Keratinocyte (primary cell): ENCODE measurements around the gene MIER3. TPM values are rescaled to one million over a fixed set of nuclear protein-coding genes. Genes with fewer than 3 reads are reported as not detected.
"Not testable (repeated sequence)": the region's sequence is repeated elsewhere in the genome, so short reads cannot be mapped to it uniquely, and the experiment has no call there.

Source experiments
- DNase-seq: peaks from one replicate; pipeline ENCODE4 v3.0.0-alpha.2; 2011; ENCODE audit warnings: low read depth, missing footprints, low spot score
- FAIRE-seq: peaks from 2 replicates; lab custom pipeline; 2011; peaks lifted over from hg19 to GRCh38; lab: Jason Lieb, UNC
- H2AFZ ChIP-seq: 2 replicates; pipeline ENCODE4 v1.6.0; 2012; ENCODE audit warnings: low read length, control low read depth, inconsistent platforms; ENCODE audit not compliant: control insufficient read depth
- H3K27ac ChIP-seq: 2 replicates; pipeline ENCODE4 v1.5.1; 2011; ENCODE audit warnings: low read length; ENCODE audit not compliant: control insufficient read depth, insufficient read depth
- H3K27me3 ChIP-seq: 3 replicates; pipeline ENCODE4 v1.6.0; 2011; ENCODE audit warnings: low read length; ENCODE audit not compliant: control insufficient read depth, insufficient read depth; ENCODE audit errors: extremely low read depth
- H3K36me3 ChIP-seq, 2 experiments: 2 replicates in 1 of 2; 3 replicates in 1 of 2; pipeline ENCODE4 v1.5.1; 2011; ENCODE audit warnings: low read length in 2 of 2, mild to moderate bottlenecking in 1 of 2; ENCODE audit not compliant: control insufficient read depth in 2 of 2, insufficient read depth in 2 of 2; ENCODE audit errors: extremely low read depth in 1 of 2
- H3K4me1 ChIP-seq: 3 replicates; pipeline ENCODE4 v1.5.1; 2011; ENCODE audit warnings: low read length; ENCODE audit not compliant: control insufficient read depth, insufficient read depth; ENCODE audit errors: extremely low read depth
- H3K4me2 ChIP-seq: 3 replicates; pipeline ENCODE4 v1.6.0; 2011; ENCODE audit warnings: low read depth, low read length; ENCODE audit not compliant: control insufficient read depth, insufficient read depth; ENCODE audit errors: extremely low read depth
- H3K4me3 ChIP-seq, 3 experiments: fragments of 200-600 bp in 1 of 3; sonication (generic) in 1 of 3; 2 replicates in 2 of 3; 3 replicates in 1 of 3; pipeline ENCODE4 v1.5.1; 2011 to 2016; ENCODE audit warnings: low read length in 3 of 3, mild to moderate bottlenecking in 3 of 3, control low read depth in 2 of 3, inconsistent platforms in 1 of 3, low read depth in 1 of 3, mixed read lengths in 1 of 3, mixed run types in 1 of 3, moderate library complexity in 1 of 3; ENCODE audit not compliant: control insufficient read depth in 2 of 3, insufficient read depth in 2 of 3; ENCODE audit errors: extremely low read depth in 1 of 3
- H3K79me2 ChIP-seq: 2 replicates; pipeline ENCODE4 v1.6.0; 2012; ENCODE audit warnings: low read length; ENCODE audit not compliant: control insufficient read depth, insufficient read depth
- H3K9ac ChIP-seq: 3 replicates; pipeline ENCODE4 v1.6.0; 2011; ENCODE audit warnings: low read length; ENCODE audit not compliant: control insufficient read depth, insufficient read depth; ENCODE audit errors: extremely low read depth
- H3K9me1 ChIP-seq: 3 replicates; pipeline ENCODE4 v1.6.0; 2011; ENCODE audit warnings: low read length; ENCODE audit not compliant: control insufficient read depth, insufficient read depth; ENCODE audit errors: extremely low read depth
- H3K9me3 ChIP-seq: 2 replicates; pipeline ENCODE4 v1.5.1; 2012; ENCODE audit warnings: low read depth, low read length; ENCODE audit not compliant: control insufficient read depth
- H4K20me1 ChIP-seq: 3 replicates; pipeline ENCODE4 v1.6.0; 2011; ENCODE audit warnings: low read length; ENCODE audit not compliant: control insufficient read depth, insufficient read depth; ENCODE audit errors: extremely low read depth
- EZH2 ChIP-seq: IDR thresholded peaks from one replicate; pipeline ENCODE4 v1.6.1; 2012; ENCODE audit warnings: inconsistent platforms, mild to moderate bottlenecking, low read length, moderate library complexity
- dilution Hi-C: fragments of 300-500 bp; cut with MboI; formaldehyde crosslinking; loops from one replicate; pipeline ENCODE4 v1.7.0; 2020; ENCODE audit warnings: low sequenced_read_pairs; ENCODE audit not compliant: extremely low pct_ligation_motif_present
- polyA plus RNA-seq, 5 experiments: library from polyadenylated mRNA; depleted of rRNA in 3 of 5; stranded (reverse) in 3 of 5; stranded (forward) in 1 of 5; unstranded in 1 of 5; fragments of >200 nt; gene quantifications; 1 replicate in 1 of 5; 2 replicates in 3 of 5; 3 replicates in 1 of 5; pipeline versions ENCODE4 v1.2.1 to v1.2.3, GENCODE V29; 2011 to 2012; ENCODE audit warnings: missing spikeins in 2 of 5, low read depth in 1 of 5, low replicate concordance in 1 of 5
- TF ChIP-seq, protein P1 (sequence below), 3 experiments: IDR thresholded peaks in 1 of 3; conservative IDR thresholded peaks in 1 of 3; optimal IDR thresholded peaks in 1 of 3; 2 replicates in 2 of 3; 3 replicates in 1 of 3; pipeline versions ENCODE3 to v1.5.1; 2011; ENCODE audit warnings: low read length in 3 of 3, mild to moderate bottlenecking in 3 of 3, moderate library complexity in 2 of 3, control low read depth in 1 of 3, inconsistent platforms in 1 of 3; ENCODE audit not compliant: insufficient read depth in 2 of 3; ENCODE audit errors: extremely low read depth in 1 of 3

The MIER3 gene
- polyA plus RNA-seq, 1 donor (not counting 4 experiments of a cell fraction or from before 2014, with no cell fraction given) = 13.3 TPM

DNA sequence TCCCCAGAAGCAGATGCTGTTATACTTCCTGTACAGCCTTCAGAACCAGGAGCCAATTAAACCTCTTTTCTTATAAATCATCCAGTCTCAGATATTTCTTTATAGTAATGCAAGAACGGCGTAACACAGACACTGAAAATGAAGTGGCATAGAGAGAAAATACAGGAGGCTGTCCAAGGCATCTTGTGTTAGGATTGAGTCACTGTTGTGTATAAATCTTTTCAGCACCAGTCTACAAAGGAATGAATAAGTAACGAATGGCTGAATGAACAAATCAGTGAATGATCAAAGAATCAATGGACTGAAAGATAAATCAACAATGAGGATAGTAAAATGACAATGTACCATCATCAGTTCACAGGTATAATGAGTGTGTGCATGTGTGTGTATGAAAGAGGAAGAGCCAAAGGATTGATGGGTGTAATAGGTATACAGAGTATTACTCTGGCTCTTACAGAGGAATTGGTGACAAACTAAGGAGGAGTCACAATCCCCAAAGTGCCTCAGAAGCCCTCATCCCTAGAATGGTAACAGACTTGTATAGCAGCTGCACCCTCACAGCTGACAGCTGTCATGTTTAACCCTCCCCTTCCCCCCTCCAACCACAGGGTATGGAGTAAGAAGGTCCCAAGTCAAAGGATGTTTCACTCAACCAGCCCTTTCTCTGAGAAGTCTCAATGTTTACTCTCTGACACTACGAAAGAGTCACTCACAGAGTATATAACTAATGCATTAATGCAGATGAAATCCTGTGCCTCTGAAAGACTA lies 29.8 kb upstream of the MIER3 start:
- DNase-seq = no peak
- Histone ChIP-seq H3K79me2 (no peaks in the 10 kb centered on the region), H4K20me1 (no peaks in the 10 kb centered on the region), H3K4me2 (no peak overlapping the region), H2AFZ (no peak overlapping the region), H3K9ac (no peak overlapping the region), H3K36me3 (no peaks in the 10 kb centered on the region), H3K27me3 (no peaks in the 10 kb centered on the region), H3K9me1 (no peaks in the 10 kb centered on the region), H3K27ac (no peak overlapping the region), H3K4me1 (no peaks in the 10 kb centered on the region), H3K9me3 (no peaks in the 10 kb centered on the region), H3K4me3 (no peak overlapping the region)
- dilution Hi-C loops = no loop called here
- FAIRE-seq = no peak
- no peak for TF ChIP-seq EZH2
- TF ChIP-seq, protein P1, sequence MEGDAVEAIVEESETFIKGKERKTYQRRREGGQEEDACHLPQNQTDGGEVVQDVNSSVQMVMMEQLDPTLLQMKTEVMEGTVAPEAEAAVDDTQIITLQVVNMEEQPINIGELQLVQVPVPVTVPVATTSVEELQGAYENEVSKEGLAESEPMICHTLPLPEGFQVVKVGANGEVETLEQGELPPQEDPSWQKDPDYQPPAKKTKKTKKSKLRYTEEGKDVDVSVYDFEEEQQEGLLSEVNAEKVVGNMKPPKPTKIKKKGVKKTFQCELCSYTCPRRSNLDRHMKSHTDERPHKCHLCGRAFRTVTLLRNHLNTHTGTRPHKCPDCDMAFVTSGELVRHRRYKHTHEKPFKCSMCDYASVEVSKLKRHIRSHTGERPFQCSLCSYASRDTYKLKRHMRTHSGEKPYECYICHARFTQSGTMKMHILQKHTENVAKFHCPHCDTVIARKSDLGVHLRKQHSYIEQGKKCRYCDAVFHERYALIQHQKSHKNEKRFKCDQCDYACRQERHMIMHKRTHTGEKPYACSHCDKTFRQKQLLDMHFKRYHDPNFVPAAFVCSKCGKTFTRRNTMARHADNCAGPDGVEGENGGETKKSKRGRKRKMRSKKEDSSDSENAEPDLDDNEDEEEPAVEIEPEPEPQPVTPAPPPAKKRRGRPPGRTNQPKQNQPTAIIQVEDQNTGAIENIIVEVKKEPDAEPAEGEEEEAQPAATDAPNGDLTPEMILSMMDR (optimal IDR thresholded peaks at IDR 0.05 in 1 of 3, IDR thresholded peaks at IDR 0.05 in 1 of 3, conservative IDR thresholded peaks at IDR 0.05 in 1 of 3; ENCODE audit: extremely low read depth in 1 of 3, insufficient read depth in 2 of 3, low read length in 3 of 3) = no peak

DNA sequence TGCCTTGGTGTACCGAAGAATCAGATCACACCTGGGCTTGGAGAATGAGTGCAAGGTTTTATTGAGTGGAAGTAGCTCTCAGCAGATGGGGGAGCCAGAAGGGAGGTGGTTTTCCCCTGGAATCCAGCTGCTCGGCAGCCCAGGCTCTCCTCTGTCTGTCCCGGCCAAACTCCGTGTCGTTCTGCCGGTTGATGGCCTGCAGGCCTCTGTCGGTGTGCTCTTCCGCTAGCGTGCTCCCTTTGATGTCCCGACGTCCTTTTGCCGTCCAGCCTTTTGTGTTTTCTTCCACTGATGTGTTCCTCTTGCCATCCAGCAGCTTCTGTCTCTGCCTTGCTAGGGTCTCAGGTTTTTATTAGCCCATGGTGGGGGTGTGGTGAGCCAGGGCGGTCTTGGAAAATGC lies 28.0 kb upstream of the MIER3 start:
- TF ChIP-seq, protein P1 (optimal IDR thresholded peaks at IDR 0.05 in 1 of 3, IDR thresholded peaks at IDR 0.05 in 1 of 3, conservative IDR thresholded peaks at IDR 0.05 in 1 of 3; ENCODE audit: extremely low read depth in 1 of 3, insufficient read depth in 2 of 3, low read length in 3 of 3) = no peak
- TF ChIP-seq EZH2 = no peak
- dilution Hi-C loops = no loop called here

DNA sequence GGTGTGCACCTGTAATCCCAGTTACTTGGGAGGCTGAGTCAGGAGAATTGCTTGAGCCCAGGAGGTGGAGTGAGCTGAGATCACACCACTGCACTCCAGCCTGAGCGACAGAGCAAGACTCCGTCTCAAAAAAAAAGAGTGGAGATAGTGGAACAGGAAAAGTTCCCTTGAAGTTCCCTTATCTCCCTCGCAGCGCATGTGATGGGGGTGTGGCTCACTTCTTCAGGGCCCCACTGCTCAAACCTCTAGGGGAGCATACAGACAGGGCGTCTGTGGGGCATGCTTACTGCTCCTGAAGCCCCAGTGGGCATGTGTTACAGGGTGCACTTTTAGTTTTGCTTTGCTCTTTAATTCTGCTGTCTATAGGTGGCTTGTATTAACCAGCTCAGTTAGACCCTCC lies 27.6 kb upstream of the MIER3 start:
- dilution Hi-C loops, H3K27ac ChIP-seq, FAIRE-seq, H3K27me3 ChIP-seq, H4K20me1 ChIP-seq, H3K9me1 ChIP-seq, H3K36me3 ChIP-seq, H3K4me3 ChIP-seq, H3K79me2 ChIP-seq, DNase-seq, H3K4me1 ChIP-seq, H3K9me3 ChIP-seq, H2AFZ ChIP-seq, H3K9ac ChIP-seq, H3K4me2 ChIP-seq: not testable (repeated sequence)

More for the DNA sequence above, 28.0 kb upstream of the MIER3 start:
- no peaks in the 10 kb centered on the region for H3K9me1 ChIP-seq
- no peak overlapping the region for H3K4me3 ChIP-seq
- H2AFZ ChIP-seq = no peak overlapping the region
- DNase-seq = no peak
- H3K36me3 ChIP-seq = no peaks in the 10 kb centered on the region
- no peaks in the 10 kb centered on the region for H3K27me3 ChIP-seq
- no peaks in the 10 kb centered on the region for H3K9me3 ChIP-seq
- H3K4me2 ChIP-seq = no peak overlapping the region
- H3K27ac ChIP-seq = no peak overlapping the region
- no peaks in the 10 kb centered on the region for H4K20me1 ChIP-seq
- no peaks in the 10 kb centered on the region for H3K4me1 ChIP-seq
- H3K79me2 ChIP-seq = no peaks in the 10 kb centered on the region
- H3K9ac ChIP-seq = no peak overlapping the region
- FAIRE-seq = no peak
